K562 (cell line): ENCODE measurements around the gene CSK. TPM values are rescaled to one million over a fixed set of nuclear protein-coding genes. Genes with fewer than 3 reads are reported as not detected.

Source experiments
- ATAC-seq: fragments of 200-7000 bp; cut with Tn5 transposase; 3 replicates; pipeline ENCODE4 v1.9.1; 2020; ENCODE audit warnings: moderate library complexity
- BruUV-seq: library from RNA; stranded (reverse); fragments of 400-500 nt; replicated peaks from 2 replicates; lab custom pipeline; 2021; lab: Mats Ljungman, UMichigan
- CTCF ChIA-PET: fragments of 300-600 bp; formaldehyde crosslinking; extraction: SDS; loops from one replicate; lab custom pipeline; 2021; ENCODE audit warnings: low intra/inter-chr PET ratio; lab: Yijun Ruan, JAX
- POLR2A ChIA-PET: fragments of 300-600, 350-650 bp; sonication (Branson Sonifier 250); formaldehyde crosslinking; extraction: SDS; loops from one replicate; lab custom pipeline; 2021; ENCODE audit warnings: antibody characterized with exemption, inconsistent platforms; lab: Yijun Ruan, JAX
- DNase-seq, 4 experiments: peaks; one replicate each; pipeline versions ENCODE4 v3.0.0 to v3.0.0-alpha.2; 2011 to 2018; ENCODE audit warnings: low spot score in 3 of 4, mixed read lengths in 3 of 4; ENCODE audit errors: extremely low read depth in 1 of 4
- FAIRE-seq: peaks from 2 replicates; lab custom pipeline; 2011; peaks lifted over from hg19 to GRCh38; lab: Jason Lieb, UNC
- H2AFZ ChIP-seq: 2 replicates; pipeline ENCODE4 v1.6.0; 2011; ENCODE audit warnings: low read depth, low read length, control low read depth, inconsistent platforms
- H3K27ac ChIP-seq: fragments of 200-600 bp; 3 replicates; pipeline ENCODE4 v1.8.0; 2011; ENCODE audit warnings: low read depth, mild to moderate bottlenecking, control low read depth, inconsistent platforms, low read length, moderate library complexity, mixed read lengths; ENCODE audit errors: extremely low read depth
- H3K27me3 ChIP-seq, 2 experiments: fragments of 300-600 bp in 1 of 2; 2 replicates in 1 of 2; 3 replicates in 1 of 2; pipeline versions ENCODE4 v1.6.0 to v1.8.0; 2011; ENCODE audit warnings: inconsistent platforms in 2 of 2, low read length in 2 of 2, mild to moderate bottlenecking in 1 of 2, mixed read lengths in 1 of 2, moderate library complexity in 1 of 2; ENCODE audit not compliant: control insufficient read depth in 2 of 2, insufficient read depth in 2 of 2
- H3K36me3 ChIP-seq: fragments of 300-600 bp; 3 replicates; pipeline ENCODE4 v1.8.0; 2011; ENCODE audit warnings: mild to moderate bottlenecking, low read length, inconsistent platforms; ENCODE audit not compliant: control insufficient read depth, insufficient read depth
- H3K4me1 ChIP-seq, 2 experiments: fragments of 200-600 bp in 1 of 2; replicated peaks in 1 of 2; 2 replicates in 1 of 2; 3 replicates in 1 of 2; pipeline versions ENCODE4 v1.5.1 to v1.8.0; 2011; ENCODE audit warnings: inconsistent platforms in 2 of 2, low read length in 2 of 2, mild to moderate bottlenecking in 1 of 2, mixed read lengths in 1 of 2, moderate library complexity in 1 of 2; ENCODE audit not compliant: control insufficient read depth in 2 of 2, insufficient read depth in 2 of 2
- H3K4me2 ChIP-seq: 2 replicates; pipeline ENCODE4 v1.6.1; 2011; ENCODE audit warnings: low read length, control low read depth, inconsistent platforms, mixed read lengths; ENCODE audit not compliant: insufficient read depth
- H3K4me3 ChIP-seq: fragments of 200-600 bp; sonication (generic), shearing (Covaris generic); 2 replicates; pipeline ENCODE4 v1.5.1; 2016; ENCODE audit warnings: control low read depth, inconsistent platforms
- H3K79me2 ChIP-seq: fragments of 200-600 bp; 3 replicates; pipeline ENCODE4 v1.8.0; 2011; ENCODE audit warnings: low read length, inconsistent platforms; ENCODE audit not compliant: control insufficient read depth, insufficient read depth
- H3K9ac ChIP-seq, 2 experiments: 2 replicates each; pipeline versions ENCODE4 v1.6.0 to v1.6.1; 2011; ENCODE audit warnings: low read depth in 2 of 2, low read length in 2 of 2, control low read depth in 1 of 2, inconsistent platforms in 1 of 2, mild to moderate bottlenecking in 1 of 2, mixed read lengths in 1 of 2; ENCODE audit not compliant: insufficient read depth in 1 of 2
- H3K9me1 ChIP-seq: one replicate; pipeline ENCODE4 v1.6.0; 2011; ENCODE audit warnings: inconsistent platforms, mild to moderate bottlenecking, low read length, moderate library complexity; ENCODE audit not compliant: control insufficient read depth, insufficient read depth
- H3K9me3 ChIP-seq: replicated peaks from 2 replicates; pipeline ENCODE4 v1.5.1; 2011; ENCODE audit warnings: low read depth, low read length, inconsistent platforms; ENCODE audit not compliant: control insufficient read depth, insufficient read depth
- H4K20me1 ChIP-seq: replicated peaks from 2 replicates; pipeline ENCODE4 v1.6.1; 2011; ENCODE audit warnings: low read length, inconsistent platforms, mixed read lengths; ENCODE audit not compliant: control insufficient read depth, insufficient read depth
- BCL6 ChIP-seq: fragments of 250-450 bp; sonication (Bioruptor Pico); IDR thresholded peaks from 2 replicates; pipeline ENCODE4 v1.4.0; 2020
- CAMTA2 ChIP-seq: fragments of 250-450 bp; sonication (Bioruptor Pico); conservative IDR thresholded peaks from 2 replicates; pipeline ENCODE4 v1.5.1; 2022
- CC2D1A ChIP-seq: fragments of 450-650 bp; IDR thresholded peaks from 2 replicates; pipeline ENCODE4 v1.6.1; 2017; ENCODE audit warnings: mild to moderate bottlenecking
- CSDE1 ChIP-seq, 2 experiments: fragments of 450-650 bp; IDR thresholded peaks; 2 replicates each; pipeline ENCODE4 v1.6.1; 2016; ENCODE audit warnings: mild to moderate bottlenecking in 1 of 2
- EWSR1 ChIP-seq: fragments of 450-650 bp; IDR thresholded peaks from 2 replicates; pipeline ENCODE4 v1.6.1; 2018; ENCODE audit warnings: borderline replicate concordance, mild to moderate bottlenecking, low read depth, moderate library complexity; ENCODE audit not compliant: partially characterized antibody
- EZH2 ChIP-seq: IDR thresholded peaks from 2 replicates; pipeline ENCODE4 v1.6.1; 2012; ENCODE audit warnings: low read depth, mild to moderate bottlenecking, inconsistent platforms, low read length, borderline replicate concordance
- KLF10 ChIP-seq: fragments of 250-450 bp; sonication (Bioruptor Pico); IDR thresholded peaks from 2 replicates; pipeline ENCODE4 v1.6.1; 2021; ENCODE audit warnings: matching md5 sums
- MBD2 ChIP-seq: sonication (generic); IDR thresholded peaks from 2 replicates; pipeline ENCODE4 v1.6.1; 2016; ENCODE audit warnings: low read depth, borderline replicate concordance
- MIER1 ChIP-seq: fragments of 450-650 bp; IDR thresholded peaks from 2 replicates; pipeline ENCODE4 v1.6.1; 2016; ENCODE audit warnings: antibody characterized with exemption, mild to moderate bottlenecking, low read depth
- RAD51 ChIP-seq: fragments of 450-650 bp; IDR thresholded peaks from 2 replicates; pipeline ENCODE4 v1.7.1; 2016; ENCODE audit warnings: low read depth, mild to moderate bottlenecking, borderline replicate concordance
- RBM17 ChIP-seq: fragments of 200-400 bp; formaldehyde crosslinking; IDR thresholded peaks from 2 replicates; pipeline ENCODE4 v1.6.1; 2017; ENCODE audit warnings: low read depth, mild to moderate bottlenecking, low read length, borderline replicate concordance
- RBM22 ChIP-seq: fragments of 200-400 bp; formaldehyde crosslinking; IDR thresholded peaks from 2 replicates; pipeline ENCODE4 v1.6.1; 2018; ENCODE audit warnings: low read length, low read depth; ENCODE audit not compliant: poor library complexity, severe bottlenecking
- SAFB ChIP-seq: fragments of 200-400 bp; formaldehyde crosslinking; IDR thresholded peaks from 2 replicates; pipeline ENCODE4 v1.6.1; 2017; ENCODE audit warnings: low read depth, low read length, borderline replicate concordance
- SAP30 ChIP-seq: fragments of 200-600 bp; sonication (generic); IDR thresholded peaks from 2 replicates; pipeline ENCODE4 v1.6.1; 2012; ENCODE audit warnings: borderline replicate concordance, low read depth, mild to moderate bottlenecking, moderate library complexity, low read length, control low read depth, inconsistent platforms; ENCODE audit not compliant: insufficient read depth, poor library complexity, severe bottlenecking
- SMAD1 ChIP-seq: fragments of 150-350 bp; IDR thresholded peaks from 2 replicates; pipeline ENCODE4 v1.6.1; 2014; ENCODE audit warnings: low read length, low read depth; ENCODE audit not compliant: partially characterized antibody
- TBP ChIP-seq: optimal IDR thresholded peaks from 2 replicates; pipeline ENCODE3; 2011; ENCODE audit warnings: low read depth, low read length, improper control_type of control experiment
- XRCC3 ChIP-seq: fragments of 450-650 bp; IDR thresholded peaks from 2 replicates; pipeline ENCODE4 v1.6.1; 2017; ENCODE audit warnings: mild to moderate bottlenecking, moderate library complexity
- ZNF589 ChIP-seq: fragments of 200-800 bp; sonication (Bioruptor generic); IDR thresholded peaks from 2 replicates; pipeline ENCODE4 v1.6.1; 2016; ENCODE audit warnings: low read depth, missing genetic modification characterization, missing compliant biosample characterization
- ZNF75A ChIP-seq: fragments of 450-650 bp; formaldehyde crosslinking; IDR thresholded peaks from 2 replicates; pipeline ENCODE4 v1.4.0; 2020; ENCODE audit warnings: mild to moderate bottlenecking
- ZNF785 ChIP-seq: fragments of 250-450 bp; sonication (Bioruptor Pico); IDR thresholded peaks from 2 replicates; pipeline ENCODE4 v1.4.0; 2020; ENCODE audit warnings: mild to moderate bottlenecking
- WGBS: fragments of 100-300 bp; shearing (Covaris generic); methylation state at CpG from one replicate; pipeline ENCODE4 v1.1.6; 2016; ENCODE audit warnings: low coverage, mixed read lengths; ENCODE audit not compliant: insufficient coverage; ENCODE audit errors: missing lambda C conversion rate; 5-methylcytosine and 5-hydroxymethylcytosine counted together
- in situ Hi-C: fragments of 300-500 bp; cut with MboI; formaldehyde crosslinking; loops from 4 replicates; pipeline ENCODE4 v1.15.0; 2018; ENCODE audit warnings: inconsistent platforms, mixed read lengths
- intact Hi-C: fragments of 100-400 bp; cut with micrococcal nuclease; formaldehyde crosslinking; loops from 2 replicates; pipeline ENCODE4 v1.14.2; 2022
- polyA plus RNA-seq, 8 experiments: library from polyadenylated mRNA; depleted of rRNA in 4 of 8; stranded (reverse) in 5 of 8; unstranded in 3 of 8; fragments of >200 nt; fragmentation: Nextera tagmentation in 2 of 8; fragmentation: Illumina TruSeq in 1 of 8; extraction: Ambion mirVana in 2 of 8; extraction: Trizol in 1 of 8; gene quantifications; 2 replicates each; pipeline versions ENCODE4 v1.2.1 to v1.2.3, GENCODE V29; 2011 to 2014; ENCODE audit warnings: inconsistent platforms in 1 of 8, missing spikeins in 1 of 8
- total RNA-seq, 7 experiments: library from RNA; depleted of rRNA in 6 of 7; stranded (reverse); fragments of >200 nt in 6 of 7; fragmentation: Illumina TruSeq in 2 of 7; extraction: Trizol in 2 of 7; gene quantifications; 2 replicates each; pipeline versions ENCODE4 v1.2.1 to v1.2.3, GENCODE V29; 2011 to 2021; ENCODE audit warnings: low replicate concordance in 1 of 7
- TF ChIP-seq, protein P1 (sequence below): fragments of 250-450 bp; sonication (Bioruptor Pico); IDR thresholded peaks from 2 replicates; pipeline ENCODE4 v1.4.0; 2020

Gene CSK
- total and polyA plus RNA-seq, 9 of the 15 experiments (the other 6 are each of a cell fraction or from before 2014, with no cell fraction given): 1.5 to 112 (median 22.5) TPM

GRCh38 chr15:74830868-74831267 is 49.0 kb downstream of the CSK start (continued):
- TF ChIP-seq EWSR1 (no peak), KLF10 (CRISPR knock-in tag) (no peak), ZNF785 (CRISPR knock-in tag) (no peak), EZH2 (no peak), SAFB (no peak), SMAD1 (no peak), SAP30 (no peak)
- TF ChIP-seq, all 486 proteins: peak for 0

GRCh38 chr15:74831813-74832495 is 50.1 kb downstream of the CSK start:
- Histone ChIP-seq H3K9me3 (no peaks in the 10 kb centered on the region), H3K4me2 (no peak overlapping the region), H3K4me1 (peaks cover 0 to 8% of the 10 kb centered on the region in 2 experiments; a peak in 1 of 5 replicates), H3K27me3 (peaks cover 15 to 33% of the 10 kb centered on the region in 2 experiments; a peak in 4 of 5 replicates), H3K9me1 (no peaks in the 10 kb centered on the region), H2AFZ (no peak overlapping the region), H3K79me2 (no peaks in the 10 kb centered on the region), H3K36me3 (peaks cover 15% of the 10 kb centered on the region; the same call in 1 of the 3 replicates), H3K27ac (no peak overlapping the region), H3K4me3 (no peak overlapping the region), H4K20me1 (peaks cover 17% of the 10 kb centered on the region; the same call in 1 of the 2 replicates), H3K9ac (peak overlapping the region in 1 of 2 experiments; percentile 43; a peak in 2 of 4 replicates)
- CTCF ChIA-PET: no interaction called here
- in situ Hi-C loops (no loop called here), intact Hi-C loops (no loop called here)
- TF ChIP-seq ZNF75A (CRISPR knock-in tag) (no peak), MBD2 (no peak), MIER1 (no peak), XRCC3 (no peak), CSDE1 (IDR thresholded peaks at IDR 0.05) (no peak), TBP (no peak), BCL6 (CRISPR knock-in tag) (no peak), RBM22 (no peak), RBM17 (no peak), RAD51 (no peak), CAMTA2 (no peak), ZNF589 (CRISPR knock-in tag) (no peak), CC2D1A (no peak)
- TF ChIP-seq, protein P1, sequence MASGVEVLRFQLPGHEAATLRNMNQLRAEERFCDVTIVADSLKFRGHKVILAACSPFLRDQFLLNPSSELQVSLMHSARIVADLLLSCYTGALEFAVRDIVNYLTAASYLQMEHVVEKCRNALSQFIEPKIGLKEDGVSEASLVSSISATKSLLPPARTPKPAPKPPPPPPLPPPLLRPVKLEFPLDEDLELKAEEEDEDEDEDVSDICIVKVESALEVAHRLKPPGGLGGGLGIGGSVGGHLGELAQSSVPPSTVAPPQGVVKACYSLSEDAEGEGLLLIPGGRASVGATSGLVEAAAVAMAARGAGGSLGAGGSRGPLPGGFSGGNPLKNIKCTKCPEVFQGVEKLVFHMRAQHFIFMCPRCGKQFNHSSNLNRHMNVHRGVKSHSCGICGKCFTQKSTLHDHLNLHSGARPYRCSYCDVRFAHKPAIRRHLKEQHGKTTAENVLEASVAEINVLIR: no peak
- no TSS peak for BruUV-seq
- 24% methylated on average over 14 of the region's 15 CpGs for WGBS
- no peak for ATAC-seq
- DNase-seq: no peak
- POLR2A ChIA-PET: no interaction called here
- no peak for FAIRE-seq
